HG03521 (cell line): ENCODE measurements around the gene WIF1.
A peak's percentile ranks its signal among the peaks of the same experiment; 100 is the strongest.

ENCODE experiments used
- ATAC-seq: cut with Tn5 transposase; IDR thresholded peaks from one replicate; pipeline ENCODE4 v1.9.1; 2021; ENCODE audit warnings: mild to moderate bottlenecking, moderate library complexity; ENCODE audit not compliant: unreplicated experiment

Gene WIF1

GRCh38 chr12:65121049-65121955 is at the start of gene WIF1:
Gene WIF1, minus strand, starts transcription at chr12:65121305. Its CDS starts 114 bp downstream, at chr12:65121191.
- ATAC-seq, result peak; percentile 49

GRCh38 chr12:65170209-65170881 is 49.2 kb upstream of the WIF1 start:
- peak; percentile 32 for ATAC-seq

- peak; percentile 91 for ATAC-seq
Observed at GRCh38 chr12:65169320-65170208, 48.5 kb upstream of the WIF1 start, which contains the start of gene LEMD3. Gene LEMD3, plus strand, starts transcription at chr12:65169583. Its CDS starts 14 bp downstream, at chr12:65169597.

- ATAC-seq, result no peak
Observed at GRCh38 chr12:65168681-65169319, 47.7 kb upstream of the WIF1 start.

- no peak for ATAC-seq
Observed at GRCh38 chr12:65164774-65165173, 43.7 kb upstream of the WIF1 start.

- no peak for ATAC-seq
Observed at GRCh38 chr12:65164244-65164643, 43.1 kb upstream of the WIF1 start.

GRCh38 chr12:65162609-65163008 is 41.5 kb upstream of the WIF1 start:
- peak; percentile 55 for ATAC-seq

- no peak for ATAC-seq
Observed at GRCh38 chr12:65157091-65157490, 36.0 kb upstream of the WIF1 start.

GRCh38 chr12:65156366-65156841 is 35.3 kb upstream of the WIF1 start:
- peak; percentile 85 for ATAC-seq

GRCh38 chr12:65155784-65156183 is 34.7 kb upstream of the WIF1 start:
- no peak for ATAC-seq

GRCh38 chr12:65152596-65152995 is 31.5 kb upstream of the WIF1 start:
- ATAC-seq, result no peak

- ATAC-seq, result no peak
Observed at GRCh38 chr12:65152012-65152411, 30.9 kb upstream of the WIF1 start.

GRCh38 chr12:65147312-65147905 is 26.3 kb upstream of the WIF1 start:
- ATAC-seq, result no peak

GRCh38 chr12:65140738-65141137 is 19.6 kb upstream of the WIF1 start:
- no peak for ATAC-seq

GRCh38 chr12:65139389-65139788 is 18.3 kb upstream of the WIF1 start:
- ATAC-seq, result no peak

- no peak for ATAC-seq
Observed at GRCh38 chr12:65133879-65134278, 12.8 kb upstream of the WIF1 start.

- no peak for ATAC-seq
Observed at GRCh38 chr12:65126482-65126881, 5.4 kb upstream of the WIF1 start.

- ATAC-seq, result no peak
Observed at GRCh38 chr12:65125975-65126374, 4.9 kb upstream of the WIF1 start.

GRCh38 chr12:65125247-65125646 is 4.1 kb upstream of the WIF1 start:
- ATAC-seq, result no peak
